GM18868 (cell line): ENCODE data around the gene CNNM3.
A peak's percentile ranks its signal among the peaks of the same experiment; 100 is the strongest.

Source experiments
- ATAC-seq: cut with Tn5 transposase; IDR thresholded peaks from one replicate; pipeline ENCODE4 v1.9.1; 2021; ENCODE audit warnings: mild to moderate bottlenecking, moderate library complexity; ENCODE audit not compliant: unreplicated experiment

CNNM3 gene

GRCh38 chr2:96874198-96874831, 58.2 kb downstream of the CNNM3 start:
- peak; percentile 67 for ATAC-seq

GRCh38 chr2:96875498-96876268, 59.6 kb downstream of the CNNM3 start:
- ATAC-seq: no peak

GRCh38 chr2:96876269-96877041, 60.4 kb downstream of the CNNM3 start:
- no peak for ATAC-seq

- no peak for ATAC-seq
Measured at GRCh38 chr2:96877042-96877451, 61.0 kb downstream of the CNNM3 start.

GRCh38 chr2:96877631-96878092, 61.6 kb downstream of the CNNM3 start:
- no peak for ATAC-seq

GRCh38 chr2:96878171-96878570, 62.1 kb downstream of the CNNM3 start:
- ATAC-seq: no peak

- no peak for ATAC-seq
Measured at GRCh38 chr2:96878796-96879544, 62.9 kb downstream of the CNNM3 start.

GRCh38 chr2:96879545-96880040, 63.5 kb downstream of the CNNM3 start:
- ATAC-seq: no peak

GRCh38 chr2:96880891-96881273, 64.8 kb downstream of the CNNM3 start:
- ATAC-seq: no peak

GRCh38 chr2:96881349-96882195, 65.5 kb downstream of the CNNM3 start:
- no peak for ATAC-seq

- ATAC-seq: no peak
Measured at GRCh38 chr2:96882230-96882629, 66.2 kb downstream of the CNNM3 start.

- ATAC-seq: no peak
Measured at GRCh38 chr2:96882906-96883305, 66.8 kb downstream of the CNNM3 start.

- ATAC-seq: no peak
Measured at GRCh38 chr2:96883306-96883705, 67.2 kb downstream of the CNNM3 start.
